ENCODE data around the gene CACNA1S. TPM values are rescaled to one million over a fixed set of nuclear protein-coding genes. Genes with fewer than 3 reads are reported as not detected.
A peak's percentile ranks its signal among the peaks of the same experiment; 100 is the strongest.

CACNA1S gene
- total RNA-seq, 1 donor from 2014 or later = not detected

DNA sequence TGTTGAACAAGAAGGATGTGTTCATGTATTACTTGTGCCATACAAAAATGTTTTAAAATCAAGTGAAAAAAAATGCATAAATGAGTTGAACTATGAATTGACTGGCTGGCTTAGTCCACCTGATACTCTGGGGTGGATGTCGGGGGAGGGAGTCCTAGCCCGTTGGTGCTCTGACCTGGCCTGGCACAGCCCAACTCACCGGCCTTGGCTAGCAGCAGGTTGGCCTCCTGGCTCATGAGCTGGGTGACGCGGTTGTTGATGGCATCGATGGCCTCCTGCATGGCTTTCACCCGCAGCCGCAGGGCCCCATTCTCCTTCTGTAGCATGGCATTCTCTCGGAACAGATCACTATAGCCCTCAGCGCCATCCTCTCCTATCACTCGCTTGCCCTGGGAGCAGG, 110.3 kb downstream of the CACNA1S start:
- Mint-ChIP-seq H3K36me3 (ENCODE audit: low read depth) (peaks cover 31% of the 10 kb centered on the region), H3K4me1 (ENCODE audit: low read depth) (no peaks in the 10 kb centered on the region), H3K9me3 (no peaks in the 10 kb centered on the region), H3K27ac (no peak overlapping the region), H3K4me3 (no peak overlapping the region), H3K27me3 (ENCODE audit: insufficient read depth) (no peaks in the 10 kb centered on the region)
- intact Hi-C loops (cut with micrococcal nuclease) = loop anchor here (1.0 kb wide), 1 partner anchor 11 kb away; no protein-coding TSS in a partner anchor
- no peak for DNase-seq (ENCODE audit: low spot score)

DNA sequence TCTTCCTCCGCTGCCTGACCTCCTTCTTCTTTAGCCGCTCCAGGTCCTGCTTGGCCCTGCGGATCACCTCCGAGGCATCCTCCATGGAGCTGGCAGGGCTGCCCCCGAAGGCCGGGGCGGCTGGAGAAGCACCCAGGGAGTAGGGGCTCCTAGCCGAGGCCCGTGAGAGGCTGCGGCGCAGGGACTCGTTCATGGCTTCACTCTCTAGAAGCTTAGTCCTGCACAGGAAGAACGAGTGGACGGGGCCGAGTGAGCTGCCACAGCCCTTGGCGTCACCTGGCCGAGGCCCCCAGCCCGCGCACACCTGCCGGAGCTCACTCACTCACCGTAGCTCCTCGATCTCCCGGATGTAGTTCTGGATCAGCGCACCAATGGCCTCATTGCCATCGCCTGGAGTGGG, 111.8 kb downstream of the CACNA1S start:
- Mint-ChIP-seq H3K4me1 (ENCODE audit: low read depth) (no peaks in the 10 kb centered on the region), H3K36me3 (ENCODE audit: low read depth) (peaks cover 39% of the 10 kb centered on the region), H3K9me3 (no peaks in the 10 kb centered on the region), H3K27me3 (ENCODE audit: insufficient read depth) (no peaks in the 10 kb centered on the region), H3K4me3 (no peak overlapping the region), H3K27ac (no peak overlapping the region)
- DNase-seq (ENCODE audit: low spot score) = no peak
- intact Hi-C loops (cut with micrococcal nuclease) = no loop called here

DNA sequence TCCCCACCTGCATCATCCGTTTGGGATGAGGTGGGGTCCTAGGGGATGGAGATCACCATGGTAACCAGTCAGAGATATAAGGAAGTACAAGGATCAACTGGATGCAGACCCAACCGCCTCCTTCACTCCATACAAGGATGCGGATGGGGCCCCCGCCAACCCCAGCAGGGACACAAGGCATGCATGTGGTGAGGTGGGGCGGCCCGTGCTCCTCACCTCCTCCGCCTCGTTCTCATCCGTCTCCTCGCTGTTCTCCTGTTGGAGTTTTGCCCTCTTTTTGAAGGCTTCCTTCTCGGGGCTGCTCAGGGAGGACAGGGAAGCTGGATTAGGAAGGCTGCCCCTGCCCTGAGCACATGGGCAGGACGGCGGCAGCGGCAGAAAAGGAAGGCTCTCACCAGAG, 112.6 kb downstream of the CACNA1S start:
- Mint-ChIP-seq H3K27ac (peak overlapping the region; percentile 22), H3K4me3 (no peak overlapping the region)

GRCh38 chr1:200998323-200998722, 113.9 kb downstream of the CACNA1S start:
- no peaks in the 10 kb centered on the region for H3K9me3 Mint-ChIP-seq
- intact Hi-C loops (cut with micrococcal nuclease) = no loop called here
- DNase-seq (ENCODE audit: low spot score) = no peak
- H3K27me3 Mint-ChIP-seq (ENCODE audit: insufficient read depth) = no peaks in the 10 kb centered on the region
- no peak overlapping the region for H3K4me3 Mint-ChIP-seq
- no peaks in the 10 kb centered on the region for H3K4me1 Mint-ChIP-seq (ENCODE audit: low read depth)
- no peak overlapping the region for H3K27ac Mint-ChIP-seq
- H3K36me3 Mint-ChIP-seq (ENCODE audit: low read depth) = peaks cover 44% of the 10 kb centered on the region

More for the DNA sequence above, 112.6 kb downstream of the CACNA1S start:
- no peaks in the 10 kb centered on the region for H3K9me3 Mint-ChIP-seq
- H3K27me3 Mint-ChIP-seq (ENCODE audit: insufficient read depth) = no peaks in the 10 kb centered on the region
- peaks cover 39% of the 10 kb centered on the region for H3K36me3 Mint-ChIP-seq (ENCODE audit: low read depth)
- H3K4me1 Mint-ChIP-seq (ENCODE audit: low read depth) = no peaks in the 10 kb centered on the region
- no peak for DNase-seq (ENCODE audit: low spot score)
- intact Hi-C loops (cut with micrococcal nuclease) = no loop called here

DNA sequence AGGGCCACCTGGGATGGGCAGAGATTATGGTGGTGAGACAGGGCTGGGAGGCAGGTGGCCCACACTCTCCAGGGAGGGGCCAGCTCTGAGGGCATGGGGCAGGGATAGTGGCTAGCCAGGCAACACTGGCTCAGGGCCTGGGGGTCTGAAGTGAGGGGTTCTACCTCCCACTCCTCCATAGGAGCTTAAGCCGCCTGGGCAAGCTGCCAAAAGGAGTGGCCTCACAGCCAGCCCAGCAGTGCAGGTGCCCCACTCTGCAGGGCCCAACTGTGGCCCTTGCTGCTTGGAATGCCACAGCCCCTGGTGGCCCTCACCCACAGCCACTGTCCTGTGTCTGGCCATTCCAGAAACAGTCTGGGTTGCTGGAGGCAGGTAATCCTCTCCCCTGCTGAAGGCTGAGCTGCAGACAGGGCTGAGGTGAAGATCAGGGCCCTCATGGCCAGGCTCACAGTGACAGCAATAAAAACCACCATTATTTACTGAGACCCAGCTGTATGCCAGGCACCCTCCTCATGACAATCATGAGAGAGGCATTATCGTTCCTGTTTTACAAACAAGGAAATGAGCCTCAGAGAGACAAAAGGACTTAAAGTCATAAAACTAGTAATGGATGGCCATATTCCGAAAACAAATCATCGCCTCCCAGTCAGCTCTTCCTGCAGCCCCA, 119.7 kb downstream of the CACNA1S start:
- intact Hi-C loops (cut with micrococcal nuclease) = no loop called here
- H3K9me3 Mint-ChIP-seq = no peaks in the 10 kb centered on the region
- H3K27me3 Mint-ChIP-seq (ENCODE audit: insufficient read depth) = no peaks in the 10 kb centered on the region
- DNase-seq (ENCODE audit: low spot score) = no peak
- H3K27ac Mint-ChIP-seq = no peak overlapping the region
- no peaks in the 10 kb centered on the region for H3K4me1 Mint-ChIP-seq (ENCODE audit: low read depth)
- H3K4me3 Mint-ChIP-seq = no peak overlapping the region
- H3K36me3 Mint-ChIP-seq (ENCODE audit: low read depth) = peaks cover 26% of the 10 kb centered on the region

GRCh38 chr1:200991097-200991614, 121.1 kb downstream of the CACNA1S start:
- no peaks in the 10 kb centered on the region for H3K27me3 Mint-ChIP-seq (ENCODE audit: insufficient read depth)
- H3K4me3 Mint-ChIP-seq = no peak overlapping the region
- no peaks in the 10 kb centered on the region for H3K9me3 Mint-ChIP-seq
- no peaks in the 10 kb centered on the region for H3K4me1 Mint-ChIP-seq (ENCODE audit: low read depth)
- peaks cover 22% of the 10 kb centered on the region for H3K36me3 Mint-ChIP-seq (ENCODE audit: low read depth)
- no peak overlapping the region for H3K27ac Mint-ChIP-seq
- no peak for DNase-seq (ENCODE audit: low spot score)
- intact Hi-C loops (cut with micrococcal nuclease) = no loop called here

- intact Hi-C loops (cut with micrococcal nuclease) = no loop called here
- Mint-ChIP-seq H3K27me3 (ENCODE audit: insufficient read depth) (no peaks in the 10 kb centered on the region), H3K9me3 (no peaks in the 10 kb centered on the region), H3K4me1 (ENCODE audit: low read depth) (no peaks in the 10 kb centered on the region), H3K36me3 (ENCODE audit: low read depth) (peaks cover 25% of the 10 kb centered on the region), H3K27ac (no peak overlapping the region), H3K4me3 (no peak overlapping the region)
- no peak for DNase-seq (ENCODE audit: low spot score)
Measured at GRCh38 chr1:200990114-200990513, 122.1 kb downstream of the CACNA1S start.

Other genes starting within 250 kb of the CACNA1S start
- gene GPR25, start 239.4 kb downstream of the CACNA1S start, total RNA-seq = not detected in 2 replicates
- gene INAVA, start 217.5 kb downstream of the CACNA1S start, total RNA-seq = 0.16 TPM in 1 of 2 replicates, not detected in the other
- gene KIF21B, start 88.7 kb downstream of the CACNA1S start, total RNA-seq = 50.4 and 52.0 TPM in 2 replicates
- not detected in 2 replicates for gene ASCL5, start 14.8 kb upstream of the CACNA1S start, total RNA-seq
- gene TMEM9, start 42.0 kb upstream of the CACNA1S start, total RNA-seq = 13.2 and 13.9 TPM in 2 replicates
- gene IGFN1, start 78.4 kb upstream of the CACNA1S start, total RNA-seq = not detected in 2 replicates
- not detected in 2 replicates for gene PKP1, start 171.1 kb upstream of the CACNA1S start, total RNA-seq

Measured in activated T-helper 1 cell treated with anti-CD3 and anti-CD28 coated beads, Interleukin-12 subunit alpha, Interleukin-12 subunit beta, Interleukin-2, Interleukin-4 antibody, amounts not matched to agents 30 ng/mL and 10 ng/mL and 1 ng/mL, durations not matched to agents 14 hours and 24 hours and 36 hours (primary cell).